ENCODE measurements around the gene ATP6V0E1.
"Not testable (repeated sequence)": the region's sequence is repeated elsewhere in the genome, so short reads cannot be mapped to it uniquely, and the experiment has no call there.

Gene ATP6V0E1

GRCh38 chr5:173075970-173076369, 92.4 kb downstream of the ATP6V0E1 start:
- no peak for DNase-seq (ENCODE audit: low read depth)

DNA sequence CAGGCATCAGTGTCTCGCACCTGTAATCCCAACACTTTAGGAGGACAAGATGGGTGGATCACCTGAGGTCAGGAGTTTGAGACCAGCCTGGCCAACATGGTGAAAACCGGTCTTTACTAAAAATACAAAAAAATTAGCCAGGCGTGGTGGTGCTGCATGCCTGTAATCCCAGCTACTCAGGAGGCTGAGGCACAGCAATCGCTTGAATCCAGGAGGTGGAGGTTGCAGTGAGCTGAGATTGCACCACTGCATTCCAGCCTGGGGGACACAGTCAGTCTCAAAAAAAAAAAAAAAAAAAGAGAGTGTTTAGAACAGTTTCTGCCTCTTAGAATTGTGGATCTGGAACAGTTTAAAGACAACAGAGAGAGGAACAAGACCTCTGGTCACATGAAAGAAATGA, 92.9 kb downstream of the ATP6V0E1 start:
- not testable (repeated sequence) for DNase-seq (ENCODE audit: low read depth)

GRCh38 chr5:173078878-173079277, 95.3 kb downstream of the ATP6V0E1 start:
- DNase-seq (ENCODE audit: low read depth) = no peak
